ENCODE measurements around the gene BCL7B.

- TF ChIP-seq, protein P1, sequence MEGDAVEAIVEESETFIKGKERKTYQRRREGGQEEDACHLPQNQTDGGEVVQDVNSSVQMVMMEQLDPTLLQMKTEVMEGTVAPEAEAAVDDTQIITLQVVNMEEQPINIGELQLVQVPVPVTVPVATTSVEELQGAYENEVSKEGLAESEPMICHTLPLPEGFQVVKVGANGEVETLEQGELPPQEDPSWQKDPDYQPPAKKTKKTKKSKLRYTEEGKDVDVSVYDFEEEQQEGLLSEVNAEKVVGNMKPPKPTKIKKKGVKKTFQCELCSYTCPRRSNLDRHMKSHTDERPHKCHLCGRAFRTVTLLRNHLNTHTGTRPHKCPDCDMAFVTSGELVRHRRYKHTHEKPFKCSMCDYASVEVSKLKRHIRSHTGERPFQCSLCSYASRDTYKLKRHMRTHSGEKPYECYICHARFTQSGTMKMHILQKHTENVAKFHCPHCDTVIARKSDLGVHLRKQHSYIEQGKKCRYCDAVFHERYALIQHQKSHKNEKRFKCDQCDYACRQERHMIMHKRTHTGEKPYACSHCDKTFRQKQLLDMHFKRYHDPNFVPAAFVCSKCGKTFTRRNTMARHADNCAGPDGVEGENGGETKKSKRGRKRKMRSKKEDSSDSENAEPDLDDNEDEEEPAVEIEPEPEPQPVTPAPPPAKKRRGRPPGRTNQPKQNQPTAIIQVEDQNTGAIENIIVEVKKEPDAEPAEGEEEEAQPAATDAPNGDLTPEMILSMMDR (conservative IDR thresholded peaks at IDR 0.05; ENCODE audit: low read depth in 2 of 2): no peak
- no peak for TF ChIP-seq CREB1 (CRISPR knock-in tag; IDR thresholded peaks at IDR 0.05; ENCODE audit: low read depth)
- TF ChIP-seq POLR2AphosphoS5 (IDR thresholded peaks at IDR 0.05; ENCODE audit: low read depth): no peak
- TF ChIP-seq EZH2 (IDR thresholded peaks at IDR 0.05; ENCODE audit: low read depth, unreplicated experiment): no peak
- no peak for TF ChIP-seq JUNB (IDR thresholded peaks at IDR 0.05; ENCODE audit: unreplicated experiment)
- TF ChIP-seq EZH2phosphoT487 (IDR thresholded peaks at IDR 0.05; ENCODE audit: unreplicated experiment): no peak
- no peak for TF ChIP-seq ZNF114 (CRISPR knock-in tag; IDR thresholded peaks at IDR 0.05)
- TF ChIP-seq, protein P2, sequence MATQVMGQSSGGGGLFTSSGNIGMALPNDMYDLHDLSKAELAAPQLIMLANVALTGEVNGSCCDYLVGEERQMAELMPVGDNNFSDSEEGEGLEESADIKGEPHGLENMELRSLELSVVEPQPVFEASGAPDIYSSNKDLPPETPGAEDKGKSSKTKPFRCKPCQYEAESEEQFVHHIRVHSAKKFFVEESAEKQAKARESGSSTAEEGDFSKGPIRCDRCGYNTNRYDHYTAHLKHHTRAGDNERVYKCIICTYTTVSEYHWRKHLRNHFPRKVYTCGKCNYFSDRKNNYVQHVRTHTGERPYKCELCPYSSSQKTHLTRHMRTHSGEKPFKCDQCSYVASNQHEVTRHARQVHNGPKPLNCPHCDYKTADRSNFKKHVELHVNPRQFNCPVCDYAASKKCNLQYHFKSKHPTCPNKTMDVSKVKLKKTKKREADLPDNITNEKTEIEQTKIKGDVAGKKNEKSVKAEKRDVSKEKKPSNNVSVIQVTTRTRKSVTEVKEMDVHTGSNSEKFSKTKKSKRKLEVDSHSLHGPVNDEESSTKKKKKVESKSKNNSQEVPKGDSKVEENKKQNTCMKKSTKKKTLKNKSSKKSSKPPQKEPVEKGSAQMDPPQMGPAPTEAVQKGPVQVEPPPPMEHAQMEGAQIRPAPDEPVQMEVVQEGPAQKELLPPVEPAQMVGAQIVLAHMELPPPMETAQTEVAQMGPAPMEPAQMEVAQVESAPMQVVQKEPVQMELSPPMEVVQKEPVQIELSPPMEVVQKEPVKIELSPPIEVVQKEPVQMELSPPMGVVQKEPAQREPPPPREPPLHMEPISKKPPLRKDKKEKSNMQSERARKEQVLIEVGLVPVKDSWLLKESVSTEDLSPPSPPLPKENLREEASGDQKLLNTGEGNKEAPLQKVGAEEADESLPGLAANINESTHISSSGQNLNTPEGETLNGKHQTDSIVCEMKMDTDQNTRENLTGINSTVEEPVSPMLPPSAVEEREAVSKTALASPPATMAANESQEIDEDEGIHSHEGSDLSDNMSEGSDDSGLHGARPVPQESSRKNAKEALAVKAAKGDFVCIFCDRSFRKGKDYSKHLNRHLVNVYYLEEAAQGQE (IDR thresholded peaks at IDR 0.05; ENCODE audit: unreplicated experiment): no peak
- TF ChIP-seq NANOG (IDR thresholded peaks at IDR 0.05; ENCODE audit: borderline replicate concordance): no peak
- TF ChIP-seq, protein P3, sequence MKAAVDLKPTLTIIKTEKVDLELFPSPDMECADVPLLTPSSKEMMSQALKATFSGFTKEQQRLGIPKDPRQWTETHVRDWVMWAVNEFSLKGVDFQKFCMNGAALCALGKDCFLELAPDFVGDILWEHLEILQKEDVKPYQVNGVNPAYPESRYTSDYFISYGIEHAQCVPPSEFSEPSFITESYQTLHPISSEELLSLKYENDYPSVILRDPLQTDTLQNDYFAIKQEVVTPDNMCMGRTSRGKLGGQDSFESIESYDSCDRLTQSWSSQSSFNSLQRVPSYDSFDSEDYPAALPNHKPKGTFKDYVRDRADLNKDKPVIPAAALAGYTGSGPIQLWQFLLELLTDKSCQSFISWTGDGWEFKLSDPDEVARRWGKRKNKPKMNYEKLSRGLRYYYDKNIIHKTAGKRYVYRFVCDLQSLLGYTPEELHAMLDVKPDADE (IDR thresholded peaks at IDR 0.05): no peak
- no peak for TF ChIP-seq ZNF331 (CRISPR knock-in tag; IDR thresholded peaks at IDR 0.05; ENCODE audit: low read depth)
- no peak for TF ChIP-seq STAT1 (IDR thresholded peaks at IDR 0.05; ENCODE audit: unreplicated experiment)
Observed at GRCh38 chr7:73512018-73512780, 45.3 kb downstream of the BCL7B start.
